ENCODE data around the gene VWA5B2.

VWA5B2 gene

GRCh38 chr3:184229394-184230080 is at the start of gene VWA5B2:
Gene VWA5B2 (plus strand): TSS chr3:184229585. CDS start chr3:184230529, 944 bp downstream.
- peak; percentile 50 to 81 for DNase-seq

- DNase-seq = no peak
Observed at GRCh38 chr3:184180165-184180564, 49.2 kb upstream of the VWA5B2 start.

DNA sequence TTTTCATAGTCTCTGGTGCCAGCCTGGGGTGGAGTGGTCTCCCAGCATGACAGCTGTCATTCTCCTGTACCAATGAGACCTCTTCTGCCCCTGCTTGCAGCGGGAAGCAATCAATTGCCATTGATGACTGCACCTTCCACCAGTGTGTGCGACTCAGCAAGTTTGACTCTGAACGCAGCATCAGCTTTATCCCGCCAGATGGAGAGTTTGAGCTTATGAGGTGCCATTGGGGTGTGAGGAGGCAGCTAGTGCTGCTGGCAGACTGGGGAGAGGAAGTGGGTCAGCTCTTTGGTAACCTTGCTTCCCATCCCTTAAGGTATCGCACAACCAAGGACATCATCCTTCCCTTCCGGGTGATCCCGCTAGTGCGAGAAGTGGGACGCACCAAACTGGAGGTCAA is 47.8 kb upstream of the VWA5B2 start:
- no peak for DNase-seq

DNA sequence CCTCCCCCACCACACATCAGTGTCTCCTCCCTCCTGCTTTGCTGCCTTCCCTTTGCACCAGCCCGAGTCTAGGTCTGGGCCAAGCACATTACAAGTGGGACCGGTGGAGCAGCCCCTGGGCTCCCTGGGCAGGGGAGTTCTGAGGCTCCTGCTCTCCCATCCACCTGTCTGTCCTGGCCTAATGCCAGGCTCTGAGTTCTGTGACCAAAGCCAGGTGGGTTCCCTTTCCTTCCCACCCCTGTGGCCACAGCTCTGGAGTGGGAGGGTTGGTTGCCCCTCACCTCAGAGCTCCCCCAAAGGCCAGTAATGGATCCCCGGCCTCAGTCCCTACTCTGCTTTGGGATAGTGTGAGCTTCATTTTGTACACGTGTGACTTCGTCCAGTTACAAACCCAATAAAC is 45.7 kb upstream of the VWA5B2 start:
- no peak for DNase-seq

- DNase-seq = no peak
Observed at GRCh38 chr3:184184546-184185230, 44.7 kb upstream of the VWA5B2 start.

DNA sequence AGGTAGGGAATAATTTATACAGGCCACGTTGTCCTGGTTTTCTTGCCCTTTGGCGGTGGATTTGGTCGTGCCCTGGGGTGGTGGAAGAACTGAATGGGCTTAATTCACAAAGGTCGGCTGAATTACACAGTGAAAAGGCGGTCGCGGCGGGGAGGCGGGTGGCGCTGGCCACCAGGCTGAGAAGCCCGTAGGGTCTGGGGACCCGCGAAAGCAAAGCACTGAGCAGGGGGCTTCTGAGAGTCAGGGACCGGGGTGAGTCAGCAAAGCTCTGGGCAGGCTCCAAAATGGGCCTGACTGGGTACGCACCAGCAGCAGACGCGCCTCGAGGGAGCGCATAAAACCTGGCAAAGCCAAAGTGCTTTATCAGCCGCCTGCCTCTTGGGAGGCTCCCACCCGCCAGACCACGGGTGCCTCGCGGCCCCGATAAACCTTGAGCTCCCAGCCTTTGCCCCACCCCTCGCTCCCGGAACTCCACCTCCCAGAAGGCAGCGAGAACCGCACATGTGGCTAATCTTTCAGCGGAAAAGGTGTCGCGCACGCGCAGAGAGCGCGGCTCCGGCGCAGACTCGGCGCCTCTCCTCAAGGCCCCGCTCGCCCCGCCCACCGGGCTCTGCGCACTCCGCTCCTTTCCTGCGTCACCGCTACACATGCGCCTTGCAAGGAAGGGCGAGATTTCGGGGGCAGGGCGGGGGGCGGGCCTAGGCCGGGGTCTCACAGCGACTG is 43.8 kb upstream of the VWA5B2 start:
- DNase-seq = peak; percentile 98 to 100

DNA sequence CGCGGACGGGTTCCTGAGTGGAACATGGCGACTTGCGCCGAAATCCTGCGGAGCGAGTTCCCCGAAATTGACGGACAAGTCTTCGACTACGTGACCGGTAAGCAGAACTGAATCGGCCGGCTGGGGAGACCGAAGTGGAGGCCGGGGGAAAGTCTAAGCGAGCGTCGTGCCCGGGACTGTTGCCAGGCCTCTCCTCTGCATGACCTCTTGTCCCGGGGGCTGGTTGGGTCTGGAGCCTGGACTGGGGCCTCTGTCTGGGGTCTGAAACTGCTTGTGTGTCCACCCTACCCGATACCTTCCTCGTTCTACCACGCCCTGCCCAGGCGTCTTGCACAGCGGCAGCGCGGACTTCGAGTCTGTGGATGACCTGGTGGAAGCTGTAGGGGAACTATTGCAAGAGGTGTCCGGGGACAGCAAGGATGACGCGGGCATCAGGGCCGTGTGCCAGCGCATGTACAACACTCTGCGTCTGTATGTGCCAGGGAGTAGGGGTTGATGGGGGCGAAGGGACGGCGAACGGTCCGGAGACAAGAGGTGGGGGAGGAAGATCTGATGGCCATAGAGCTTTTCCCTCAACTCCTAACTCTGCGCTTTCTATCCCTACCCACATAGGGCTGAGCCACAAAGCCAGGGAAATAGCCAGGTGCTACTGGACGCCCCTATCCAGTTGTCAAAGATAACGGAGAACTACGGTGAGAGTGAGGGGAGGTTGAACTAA is 43.0 kb upstream of the VWA5B2 start, which contains the start of gene ABCF3:
Gene ABCF3 (plus strand): TSS at position 16 of the 718 bp plus-strand sequence. CDS start 9 bp downstream, at position 25.
- no peak for DNase-seq

GRCh38 chr3:184186902-184187207 is 42.5 kb upstream of the VWA5B2 start:
- DNase-seq = no peak

GRCh38 chr3:184188080-184188479 is 41.3 kb upstream of the VWA5B2 start:
- no peak for DNase-seq

GRCh38 chr3:184189421-184189820 is 40.0 kb upstream of the VWA5B2 start:
- DNase-seq = no peak

- no peak for DNase-seq
Observed at GRCh38 chr3:184192889-184193288, 36.5 kb upstream of the VWA5B2 start.

DNA sequence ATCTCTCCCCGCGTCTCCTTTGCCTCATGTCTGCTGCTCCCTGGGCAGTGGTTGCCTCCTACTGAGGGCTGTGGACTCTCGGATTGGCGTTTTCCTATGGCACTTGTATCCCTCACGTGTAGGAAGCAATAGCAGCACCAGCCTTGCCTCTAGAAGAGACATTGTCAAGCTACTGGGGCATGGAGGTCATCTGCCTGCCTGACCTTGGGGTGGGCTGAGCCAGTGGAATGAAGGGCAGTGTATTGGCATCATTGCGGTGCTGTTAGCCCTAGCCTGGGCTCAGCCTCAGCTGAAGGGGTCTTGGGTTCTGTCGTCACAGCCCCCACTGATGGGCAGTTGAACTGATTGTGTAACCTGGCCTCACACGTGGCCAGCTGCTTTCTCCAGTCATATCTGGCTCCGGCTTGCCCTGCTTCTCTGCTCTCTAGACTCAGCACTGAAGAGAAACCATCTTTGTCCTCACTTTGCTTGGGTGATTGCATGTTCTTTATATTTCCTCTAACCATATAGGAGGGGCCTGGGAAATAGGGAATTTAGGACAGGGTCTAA is 35.3 kb upstream of the VWA5B2 start:
- no peak for DNase-seq

- DNase-seq = no peak
Observed at GRCh38 chr3:184196536-184196935, 32.8 kb upstream of the VWA5B2 start.

DNA sequence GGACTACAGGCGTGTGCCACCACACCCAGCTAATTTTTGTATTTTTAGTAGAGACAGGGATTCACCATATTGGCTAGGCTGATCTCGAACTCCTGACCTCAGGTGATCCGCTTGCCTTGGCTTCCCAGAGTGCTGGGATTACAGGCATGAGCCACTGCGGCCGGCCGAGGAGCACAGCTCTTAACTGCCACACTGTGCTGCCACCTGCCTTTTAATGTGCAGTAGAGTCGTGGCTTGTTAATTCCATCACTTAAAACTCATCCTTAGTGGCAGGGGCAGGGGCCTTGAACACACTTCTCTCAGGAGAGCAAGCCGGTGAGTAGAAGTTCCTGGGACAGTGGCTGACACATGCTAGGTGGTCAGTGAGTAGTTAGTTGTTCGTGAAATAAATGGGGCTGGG is 30.9 kb upstream of the VWA5B2 start:
- DNase-seq = no peak

GRCh38 chr3:184200825-184201224 is 28.6 kb upstream of the VWA5B2 start:
- no peak for DNase-seq

GRCh38 chr3:184203526-184203925 is 25.9 kb upstream of the VWA5B2 start:
- no peak for DNase-seq

- DNase-seq = no peak
Observed at GRCh38 chr3:184209146-184209923, 20.1 kb upstream of the VWA5B2 start.

DNA sequence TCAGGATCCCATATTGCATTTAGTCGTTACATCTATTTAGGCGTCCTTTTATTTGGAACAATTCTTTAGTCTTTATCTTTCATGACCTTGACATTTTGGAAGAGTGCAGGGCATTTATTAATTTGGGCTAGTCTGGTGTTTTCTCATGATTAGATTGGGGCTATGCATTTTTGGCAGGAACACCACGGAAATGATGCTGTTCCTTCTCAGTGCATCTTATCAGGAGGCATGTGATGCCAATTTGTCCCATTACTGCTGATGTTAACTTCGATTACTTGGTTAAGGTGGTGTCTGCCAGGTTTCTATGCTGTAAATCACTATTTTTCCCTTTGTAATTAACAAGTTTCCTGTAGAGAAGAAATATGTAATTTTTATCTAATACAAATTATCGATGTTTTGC is 18.1 kb upstream of the VWA5B2 start:
- no peak for DNase-seq

GRCh38 chr3:184211718-184212117 is 17.7 kb upstream of the VWA5B2 start:
- DNase-seq = no peak

GRCh38 chr3:184218814-184219213 is 10.6 kb upstream of the VWA5B2 start:
- no peak for DNase-seq

- no peak for DNase-seq
Observed at GRCh38 chr3:184222521-184222920, 6.9 kb upstream of the VWA5B2 start.

DNA sequence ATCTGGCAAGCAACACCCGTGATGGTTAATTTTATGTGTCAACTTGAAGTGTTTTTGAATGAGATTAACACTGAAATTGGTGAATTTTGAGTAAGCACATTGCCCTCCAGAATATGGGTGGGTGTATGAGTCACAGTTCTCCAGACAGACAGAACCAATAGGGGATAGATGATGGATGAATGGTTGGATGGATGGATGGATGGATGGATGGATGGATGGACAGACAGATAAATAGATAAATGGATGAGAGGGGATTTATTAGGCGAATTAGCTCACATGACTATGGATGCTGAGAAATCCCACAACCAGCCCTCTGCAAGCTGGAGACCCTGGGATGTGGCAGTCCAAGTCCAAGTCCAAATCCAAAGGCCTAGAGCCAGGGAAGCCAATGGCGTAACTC is 5.4 kb upstream of the VWA5B2 start:
- no peak for DNase-seq
